GM13977 (cell line): ENCODE measurements around the gene PAEP.

Experiments
- DNase-seq: peaks from one replicate; pipeline ENCODE4 v3.0.0; 2012; ENCODE audit warnings: low spot score
- in situ Hi-C: fragments of 300-500 bp; cut with MboI; formaldehyde crosslinking; loops from one replicate; pipeline ENCODE4 v1.12.0; 2022; ENCODE audit warnings: low sequenced_read_pairs, low pct_unique_long_range_greater_than_20kb, mixed read lengths, inconsistent platforms; ENCODE audit not compliant: unreplicated experiment
- TF ChIP-seq, protein P1 (sequence below): IDR thresholded peaks from 2 replicates; pipeline ENCODE4 v1.5.1; 2012; ENCODE audit warnings: mild to moderate bottlenecking, control low read depth; ENCODE audit not compliant: insufficient read depth; ENCODE audit errors: extremely low read depth, missing control alignments

The PAEP gene

DNA sequence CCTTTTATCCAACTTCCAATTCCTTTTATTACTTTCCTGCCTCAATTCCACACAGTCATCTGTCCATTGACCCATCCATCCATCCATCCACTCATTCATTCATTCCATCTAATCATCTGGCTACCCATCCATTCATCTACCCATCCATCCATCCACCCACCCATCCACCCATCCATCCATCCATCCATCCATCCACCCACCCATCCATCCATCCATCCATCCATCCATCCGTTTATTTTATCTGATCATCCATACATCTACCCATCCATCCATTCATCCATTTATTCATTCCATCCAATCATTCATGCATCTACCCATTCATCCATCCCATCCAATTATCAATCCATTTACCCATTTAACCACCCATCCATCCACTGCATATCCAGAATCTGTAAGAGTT, 11.6 kb downstream of the PAEP start:
- no peak for DNase-seq
- TF ChIP-seq, protein P1, sequence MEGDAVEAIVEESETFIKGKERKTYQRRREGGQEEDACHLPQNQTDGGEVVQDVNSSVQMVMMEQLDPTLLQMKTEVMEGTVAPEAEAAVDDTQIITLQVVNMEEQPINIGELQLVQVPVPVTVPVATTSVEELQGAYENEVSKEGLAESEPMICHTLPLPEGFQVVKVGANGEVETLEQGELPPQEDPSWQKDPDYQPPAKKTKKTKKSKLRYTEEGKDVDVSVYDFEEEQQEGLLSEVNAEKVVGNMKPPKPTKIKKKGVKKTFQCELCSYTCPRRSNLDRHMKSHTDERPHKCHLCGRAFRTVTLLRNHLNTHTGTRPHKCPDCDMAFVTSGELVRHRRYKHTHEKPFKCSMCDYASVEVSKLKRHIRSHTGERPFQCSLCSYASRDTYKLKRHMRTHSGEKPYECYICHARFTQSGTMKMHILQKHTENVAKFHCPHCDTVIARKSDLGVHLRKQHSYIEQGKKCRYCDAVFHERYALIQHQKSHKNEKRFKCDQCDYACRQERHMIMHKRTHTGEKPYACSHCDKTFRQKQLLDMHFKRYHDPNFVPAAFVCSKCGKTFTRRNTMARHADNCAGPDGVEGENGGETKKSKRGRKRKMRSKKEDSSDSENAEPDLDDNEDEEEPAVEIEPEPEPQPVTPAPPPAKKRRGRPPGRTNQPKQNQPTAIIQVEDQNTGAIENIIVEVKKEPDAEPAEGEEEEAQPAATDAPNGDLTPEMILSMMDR: no peak
- in situ Hi-C loops: no loop called here

DNA sequence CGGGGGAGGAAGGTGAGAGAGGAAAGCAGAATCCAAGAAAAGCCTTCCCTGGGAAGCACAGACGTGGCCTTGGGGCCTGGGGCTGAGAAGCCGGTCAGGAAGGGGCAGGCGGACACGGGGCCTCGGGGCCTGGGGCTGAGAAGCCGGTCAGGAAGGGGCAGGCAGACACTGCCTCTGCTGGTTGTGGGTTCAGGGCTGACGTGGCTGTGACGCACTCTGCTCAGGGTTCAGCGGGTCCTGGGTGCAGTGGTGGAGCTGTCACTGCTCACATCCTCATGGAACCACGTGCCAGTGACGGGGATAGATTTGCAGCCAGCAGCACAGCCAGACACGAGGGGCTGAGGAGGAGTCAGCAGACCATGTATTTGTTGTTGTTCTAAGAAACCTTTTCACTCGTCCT, 12.8 kb downstream of the PAEP start:
- in situ Hi-C loops: no loop called here
- no peak for DNase-seq
- TF ChIP-seq, protein P1: no peak

DNA sequence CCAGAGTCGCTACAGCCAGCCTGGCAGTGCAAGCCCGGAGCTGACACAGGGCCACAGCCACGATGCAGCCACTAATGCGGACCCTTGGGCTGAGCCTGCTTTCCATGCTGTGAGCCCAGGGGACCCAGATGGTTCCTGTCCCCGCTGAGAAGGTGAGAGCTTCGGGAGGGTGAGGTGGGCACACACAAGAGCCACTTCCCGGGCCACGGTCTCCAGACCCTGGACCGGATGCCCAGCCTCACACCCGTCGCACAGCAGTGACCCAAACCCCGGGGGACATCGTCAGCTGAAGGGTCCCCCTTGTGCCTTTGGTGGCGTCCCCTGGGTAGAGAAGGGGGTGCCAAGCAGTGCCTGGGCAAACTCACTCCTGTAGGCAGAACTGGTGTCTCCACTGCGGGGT, 13.4 kb downstream of the PAEP start:
- TF ChIP-seq, protein P1: no peak
- in situ Hi-C loops: no loop called here
- DNase-seq: no peak

DNA sequence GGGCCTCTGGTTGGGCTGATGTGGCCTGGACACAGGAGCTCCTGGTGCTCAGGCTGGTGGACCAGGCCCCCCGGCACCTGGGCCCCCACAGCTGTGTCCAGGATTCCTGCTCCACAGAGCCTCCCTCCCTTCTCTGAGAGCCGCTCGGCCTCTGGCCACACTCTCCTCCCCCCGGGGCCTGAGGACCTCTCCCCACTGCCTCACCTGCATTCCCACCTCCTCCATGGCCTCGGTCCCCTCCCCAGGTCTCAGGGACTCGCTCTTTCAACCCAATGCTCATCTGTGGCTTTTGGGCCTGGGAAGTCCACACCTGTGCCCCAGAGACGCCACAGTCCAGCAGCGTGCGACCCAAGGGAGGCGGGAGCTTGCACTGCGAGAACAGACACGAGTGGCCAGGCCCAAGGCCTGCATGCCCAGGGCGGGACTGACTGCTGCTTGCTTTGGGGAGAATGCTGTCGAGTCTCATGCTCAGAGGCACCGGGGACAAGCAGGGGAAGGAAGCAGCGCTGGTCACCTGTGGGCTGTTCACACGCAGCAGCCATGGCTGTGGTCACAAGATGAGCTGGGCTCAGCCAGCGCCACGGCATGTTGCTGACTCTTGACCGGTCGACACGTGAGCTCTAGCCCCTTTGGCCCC, 14.6 kb downstream of the PAEP start:
- TF ChIP-seq, protein P1: no peak
- DNase-seq: no peak
- in situ Hi-C loops: no loop called here

DNA sequence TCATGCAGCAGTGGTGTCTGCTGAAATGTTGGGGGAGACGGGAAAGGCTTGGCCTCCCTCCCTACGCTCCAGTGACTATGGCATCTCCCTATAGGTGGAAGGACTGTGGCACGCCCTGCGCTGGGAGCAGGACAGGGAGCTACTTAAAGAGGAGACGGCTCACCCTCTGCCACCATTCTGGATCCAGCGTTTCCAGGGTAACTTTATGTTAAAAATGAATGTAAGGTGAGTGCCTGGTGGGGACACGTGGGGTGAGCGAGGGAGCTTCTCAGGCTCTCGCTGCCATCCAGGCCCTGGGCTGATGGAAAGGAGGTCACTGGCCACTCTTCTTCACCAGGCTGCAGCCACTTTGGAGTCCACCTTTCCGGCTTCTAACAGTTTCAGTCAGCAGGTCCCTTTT, 15.7 kb downstream of the PAEP start:
- in situ Hi-C loops: no loop called here
- TF ChIP-seq, protein P1: no peak
- DNase-seq: no peak

DNA sequence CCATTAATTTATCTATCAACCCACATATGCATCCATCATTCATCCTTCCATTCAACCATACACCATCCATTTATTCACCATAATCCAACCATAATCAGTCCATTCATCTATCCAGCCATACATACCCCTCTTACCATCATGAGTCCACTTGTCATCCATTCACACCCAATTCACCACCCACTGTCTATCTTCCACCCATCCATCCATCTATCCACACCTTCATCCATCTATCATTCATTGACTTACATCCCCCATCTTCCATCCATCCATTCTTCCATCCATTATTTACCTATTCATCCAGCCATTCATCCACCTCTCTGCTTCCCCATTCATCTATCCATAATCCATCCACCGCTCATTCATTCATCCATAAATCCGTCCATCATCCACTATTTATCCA, 17.8 kb downstream of the PAEP start:
- TF ChIP-seq, protein P1: no peak
- DNase-seq: no peak
- in situ Hi-C loops: no loop called here
